ENCODE results near the gene RCOR3.

- TF ChIP-seq POLR2A (IDR thresholded peaks at IDR 0.05) (no peak), CTCF (IDR thresholded peaks at IDR 0.05) (no peak)
These were observed 85.0 kb downstream of the RCOR3 start for GRCh38 chr1:211344152-211344618.
